Calu3 (cell line): ENCODE data around the gene BEND7. TPM values are rescaled to one million over a fixed set of nuclear protein-coding genes. Genes with fewer than 3 reads are reported as not detected.

Experiments
- BruUV-seq: library from RNA; stranded (reverse); fragments of 400-500 nt; replicated peaks from 2 replicates; lab custom pipeline; 2021; lab: Mats Ljungman, UMichigan
- CTCF ChIA-PET: fragments of 300-600 bp; sonication (Branson Sonifier 250); formaldehyde crosslinking; loops from one replicate; lab custom pipeline; 2022; ENCODE audit warnings: antibody characterized with exemption; lab: Charles Lee
- DNase-seq: peaks from one replicate; pipeline ENCODE4 v3.0.0; 2022
- H3K27ac Mint-ChIP-seq: one replicate; pipeline ENCODE4 v1.8.0; 2022; ENCODE audit warnings: mixed read lengths; ENCODE audit not compliant: unreplicated experiment
- H3K27me3 Mint-ChIP-seq: one replicate; pipeline ENCODE4 v1.8.0; 2022; ENCODE audit warnings: mixed read lengths; ENCODE audit not compliant: unreplicated experiment
- H3K36me3 Mint-ChIP-seq: one replicate; pipeline ENCODE4 v1.8.0; 2022; ENCODE audit warnings: mild to moderate bottlenecking, moderate library complexity, mixed read lengths; ENCODE audit not compliant: insufficient read depth, unreplicated experiment
- H3K4me1 Mint-ChIP-seq: one replicate; pipeline ENCODE4 v1.8.0; 2022; ENCODE audit warnings: mild to moderate bottlenecking, low read depth, mixed read lengths; ENCODE audit not compliant: unreplicated experiment
- H3K4me3 Mint-ChIP-seq: one replicate; pipeline ENCODE4 v1.8.0; 2022; ENCODE audit warnings: mild to moderate bottlenecking, low read depth, moderate library complexity, mixed read lengths; ENCODE audit not compliant: unreplicated experiment
- H3K9me3 Mint-ChIP-seq: one replicate; pipeline ENCODE4 v1.8.0; 2022; ENCODE audit warnings: low read depth, mixed read lengths; ENCODE audit not compliant: unreplicated experiment
- CTCF ChIP-seq: fragments of 200-600 bp; IDR thresholded peaks from one replicate; pipeline ENCODE4 v1.8.0; 2022; ENCODE audit warnings: antibody characterized with exemption; ENCODE audit not compliant: unreplicated experiment
- intact Hi-C: fragments of 100-400 bp; cut with micrococcal nuclease; formaldehyde crosslinking; loops from one replicate; pipeline ENCODE4 v1.10.0; 2022; ENCODE audit not compliant: unreplicated experiment
- total RNA-seq: library from RNA; stranded (reverse); gene quantifications from 2 replicates; pipeline ENCODE4 v1.2.3, GENCODE V29; 2022

BEND7 gene
- total RNA-seq, 1 experiment from 2014 or later, result 8.3 TPM

- Mint-ChIP-seq H3K4me3 (no peak overlapping the region), H3K9me3 (no peaks in the 10 kb centered on the region), H3K27me3 (peaks cover 62% of the 10 kb centered on the region), H3K27ac (no peak overlapping the region), H3K4me1 (no peaks in the 10 kb centered on the region), H3K36me3 (no peaks in the 10 kb centered on the region)
- TF ChIP-seq CTCF, result peak; percentile 66
- intact Hi-C loops, result loop anchor here (1.0 to 5.0 kb wide), 2 partner anchors 120 to 165 kb away; no protein-coding TSS in a partner anchor
- peak; percentile 74 for DNase-seq
- BruUV-seq, result no TSS peak
- CTCF ChIA-PET, result interaction anchor here (0.8 to 3.1 kb wide), 8 partner anchors 10 to 164 kb away, joined by 3 to 21 read pairs (median 6); partner anchors contain the start of gene PRPF18
Observed at GRCh38 chr10:13536674-13537366, 8.0 kb upstream of the BEND7 start.

GRCh38 chr10:13535346-13535745 is 6.5 kb upstream of the BEND7 start:
- Mint-ChIP-seq H3K36me3 (no peaks in the 10 kb centered on the region), H3K4me3 (no peak overlapping the region)
- BruUV-seq, result no TSS peak

GRCh38 chr10:13529714-13529973 is 830 bp upstream of the BEND7 start:
- peaks cover 22% of the 10 kb centered on the region for H3K27me3 Mint-ChIP-seq
- intact Hi-C loops, result no loop called here
- H3K4me3 Mint-ChIP-seq, result peak overlapping the region; percentile 59
- H3K4me1 Mint-ChIP-seq, result peaks cover 21% of the 10 kb centered on the region
- H3K36me3 Mint-ChIP-seq, result peaks cover 15% of the 10 kb centered on the region
- DNase-seq, result no peak
- no TSS peak for BruUV-seq
- CTCF ChIA-PET, result no interaction called here
- peak overlapping the region; percentile 14 for H3K27ac Mint-ChIP-seq
- no peaks in the 10 kb centered on the region for H3K9me3 Mint-ChIP-seq
- TF ChIP-seq CTCF, result no peak

More at GRCh38 chr10:13535346-13535745, 6.5 kb upstream of the BEND7 start:
- DNase-seq, result no peak
- Mint-ChIP-seq H3K27ac (no peak overlapping the region), H3K4me1 (no peaks in the 10 kb centered on the region), H3K27me3 (peaks cover 48% of the 10 kb centered on the region), H3K9me3 (no peaks in the 10 kb centered on the region)
- TF ChIP-seq CTCF, result no peak
- CTCF ChIA-PET, result interaction anchor here (3.1 kb wide), 1 partner anchor 162 kb away, joined by 21 read pairs; no protein-coding TSS in a partner anchor
- intact Hi-C loops, result loop anchor here (5.0 kb wide), 1 partner anchor 118 kb away; no protein-coding TSS in a partner anchor

GRCh38 chr10:13528123-13528874 is 515 bp downstream of the BEND7 start:
- peaks cover 15% of the 10 kb centered on the region for H3K36me3 Mint-ChIP-seq
- CTCF ChIA-PET, result interaction anchor here (0.7 kb wide), 1 partner anchor 156 kb away, joined by 4 read pairs; no protein-coding TSS in a partner anchor
- H3K4me1 Mint-ChIP-seq, result peaks cover 21% of the 10 kb centered on the region
- no peak overlapping the region for H3K27ac Mint-ChIP-seq
- no peak for TF ChIP-seq CTCF
- intact Hi-C loops, result no loop called here
- peak overlapping the region; percentile 56 for H3K4me3 Mint-ChIP-seq
- no TSS peak for BruUV-seq
- no peaks in the 10 kb centered on the region for H3K9me3 Mint-ChIP-seq
- DNase-seq, result peak; percentile 29
- peaks cover 16% of the 10 kb centered on the region for H3K27me3 Mint-ChIP-seq
